RCC 7860 (cell line): Measurements from ENCODE around the gene RPL3.
"Not testable (repeated sequence)": the region's sequence is repeated elsewhere in the genome, so short reads cannot be mapped to it uniquely, and the experiment has no call there.

Experiments used
- DNase-seq: peaks from one replicate; pipeline ENCODE4 v3.0.0-alpha.2; 2015; ENCODE audit warnings: low spot score
- FAIRE-seq: peaks from 2 replicates; lab custom pipeline; 2012; peaks lifted over from hg19 to GRCh38; lab: Jason Lieb, UNC

Gene RPL3

DNA sequence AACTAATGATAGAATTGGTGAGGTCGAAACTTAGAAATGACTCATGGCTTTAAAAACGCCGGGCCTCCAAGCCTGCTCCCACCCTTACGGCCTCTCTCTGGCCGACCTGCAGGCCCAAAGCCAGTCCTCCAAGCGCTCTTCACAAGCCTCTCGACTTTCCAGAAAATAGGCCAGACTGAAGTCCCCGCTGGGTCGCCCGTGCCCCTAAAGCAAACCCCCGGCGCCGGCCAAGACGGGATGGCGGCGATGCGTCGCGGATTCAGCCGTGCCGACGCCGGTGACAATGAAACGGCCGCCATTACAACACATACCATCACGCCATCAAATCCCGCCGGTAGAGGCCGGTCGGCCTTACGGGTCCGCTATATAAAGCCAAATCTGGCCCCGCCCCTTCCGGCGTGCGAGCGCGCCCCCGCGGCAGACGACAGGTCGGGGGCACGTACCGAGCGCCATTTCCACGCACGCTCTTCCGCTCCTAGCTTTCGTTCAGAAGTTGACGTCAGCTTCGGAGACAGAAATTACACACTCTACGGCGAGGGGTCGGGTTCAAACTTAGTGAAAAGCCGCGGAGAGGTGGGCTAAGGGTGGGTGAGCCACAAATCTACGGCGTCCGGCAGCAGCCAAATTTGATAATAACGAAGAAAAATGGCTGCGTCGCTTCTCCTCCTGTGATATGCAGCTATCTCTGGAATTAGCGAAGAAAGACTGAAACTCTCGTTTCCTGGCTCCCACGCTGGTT lies at the start of gene RPL3:
Gene RPL3, minus strand, starts transcription at position 340 of the 739 bp plus-strand sequence. Its CDS starts 26 bp downstream, at position 314.
- FAIRE-seq (peak; percentile 86), DNase-seq (peak; percentile 96)

DNA sequence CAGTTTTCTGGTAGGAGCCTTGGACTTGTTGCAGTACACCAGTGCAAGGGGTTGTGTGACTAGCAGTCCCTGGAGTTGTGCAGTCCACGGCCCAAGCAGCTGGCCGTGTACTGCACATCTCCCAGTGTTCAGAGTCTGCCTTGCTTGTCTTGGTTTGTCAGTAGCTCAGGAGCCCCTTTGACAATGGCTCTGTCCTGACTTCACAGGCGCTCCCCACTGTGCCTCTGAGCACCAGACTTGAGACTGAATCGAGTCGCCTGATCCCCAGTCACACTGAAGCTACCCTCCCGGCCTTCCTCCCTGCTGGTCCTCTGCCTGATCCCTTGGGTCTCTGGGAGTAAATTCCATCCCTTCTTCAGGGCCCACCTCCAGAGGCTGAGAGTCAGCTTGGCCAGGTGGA lies 49.8 kb upstream of the RPL3 start:
- FAIRE-seq (no peak), DNase-seq (no peak)

DNA sequence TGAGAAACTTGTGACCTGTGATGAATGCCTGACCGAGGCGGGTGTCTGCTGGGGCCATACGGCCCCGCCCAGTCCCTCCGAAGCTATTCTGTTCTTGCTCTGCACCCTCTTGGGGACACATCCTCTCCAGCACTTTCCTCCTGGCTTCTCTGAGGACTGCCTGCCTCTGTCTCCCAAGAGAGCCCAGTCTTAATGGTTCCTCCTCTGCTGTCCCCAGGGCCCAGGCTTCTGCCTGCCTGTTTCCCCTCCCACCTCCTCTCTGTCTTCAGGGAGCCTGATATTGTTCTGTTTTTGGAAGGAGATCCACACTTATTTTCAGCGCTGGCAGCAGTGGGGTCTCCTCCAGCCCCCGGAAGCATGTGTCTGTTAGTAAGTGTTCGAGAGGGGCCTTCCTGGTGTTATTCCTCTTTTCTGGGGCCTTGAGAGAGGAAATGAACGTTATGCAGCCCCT lies 49.1 kb upstream of the RPL3 start:
- FAIRE-seq, result no peak

DNA sequence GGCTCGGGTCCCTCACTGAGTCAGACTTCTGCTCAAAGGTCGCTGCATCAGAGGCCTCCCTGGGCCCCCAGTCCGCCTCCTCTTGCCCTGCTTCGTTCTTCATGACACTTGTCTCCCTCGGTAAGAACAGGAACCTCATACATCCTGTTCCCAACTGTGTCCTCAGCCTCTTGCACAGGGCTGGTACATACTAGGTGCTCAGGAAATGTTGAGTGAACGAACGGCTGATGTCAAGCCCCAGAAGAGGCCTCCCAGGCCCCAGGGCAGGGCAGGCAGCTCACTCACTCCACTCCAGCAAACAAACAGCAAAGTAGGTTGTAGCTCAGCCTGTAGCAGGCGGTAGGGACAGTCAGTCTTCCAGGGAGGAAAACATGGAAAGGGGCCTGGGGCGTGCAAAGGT lies 47.6 kb upstream of the RPL3 start:
- DNase-seq (no peak), FAIRE-seq (no peak)

More for the DNA sequence above, 49.1 kb upstream of the RPL3 start:
- DNase-seq, result no peak

DNA sequence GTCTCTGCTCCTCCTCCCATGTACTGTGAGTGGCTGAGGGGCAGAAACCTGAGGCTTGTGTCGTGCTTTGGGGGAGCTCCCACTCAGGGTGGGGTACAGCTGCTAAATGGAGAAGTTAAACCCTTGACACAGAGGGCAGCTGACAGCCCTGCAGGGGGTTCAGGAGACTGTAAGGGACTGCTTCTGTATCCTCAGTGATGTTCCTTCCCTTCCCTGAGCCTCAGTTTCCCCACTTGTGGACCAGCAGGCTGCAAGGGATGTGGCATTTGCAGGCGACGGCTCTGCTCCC lies 46.0 kb upstream of the RPL3 start:
- FAIRE-seq (no peak), DNase-seq (no peak)

GRCh38 chr22:39364714-39365491 lies 45.5 kb upstream of the RPL3 start:
- DNase-seq, result peak; percentile 47
- FAIRE-seq, result no peak

- DNase-seq (no peak), FAIRE-seq (no peak)
Measured at GRCh38 chr22:39363751-39364515, 44.5 kb upstream of the RPL3 start.

DNA sequence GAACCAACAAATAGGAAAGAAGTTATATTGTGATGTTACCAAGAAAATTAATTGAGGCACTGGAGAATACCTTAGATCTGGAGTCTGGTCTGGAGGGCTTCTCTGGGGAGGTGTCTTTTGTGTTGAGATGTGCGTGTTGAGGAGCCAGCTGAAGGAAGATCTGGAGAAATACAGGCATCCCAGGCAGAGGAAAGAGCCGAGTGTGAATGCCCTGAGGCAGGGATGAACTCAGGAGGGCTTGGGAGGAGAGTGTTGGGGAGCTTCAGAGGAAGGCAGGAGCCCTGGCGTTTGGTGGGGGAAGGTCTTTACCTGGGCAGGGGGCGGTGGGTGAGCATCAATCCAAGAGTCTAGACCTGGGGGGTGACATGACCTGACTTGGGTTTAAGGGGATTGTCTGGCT lies 43.5 kb upstream of the RPL3 start:
- DNase-seq, result no peak
- no peak for FAIRE-seq

- no peak for DNase-seq
Measured at GRCh38 chr22:39362271-39362670, 42.8 kb upstream of the RPL3 start.

GRCh38 chr22:39361496-39361895 lies 42.1 kb upstream of the RPL3 start:
- FAIRE-seq, result no peak
- DNase-seq, result no peak

More at GRCh38 chr22:39362271-39362670, 42.8 kb upstream of the RPL3 start:
- FAIRE-seq, result no peak

DNA sequence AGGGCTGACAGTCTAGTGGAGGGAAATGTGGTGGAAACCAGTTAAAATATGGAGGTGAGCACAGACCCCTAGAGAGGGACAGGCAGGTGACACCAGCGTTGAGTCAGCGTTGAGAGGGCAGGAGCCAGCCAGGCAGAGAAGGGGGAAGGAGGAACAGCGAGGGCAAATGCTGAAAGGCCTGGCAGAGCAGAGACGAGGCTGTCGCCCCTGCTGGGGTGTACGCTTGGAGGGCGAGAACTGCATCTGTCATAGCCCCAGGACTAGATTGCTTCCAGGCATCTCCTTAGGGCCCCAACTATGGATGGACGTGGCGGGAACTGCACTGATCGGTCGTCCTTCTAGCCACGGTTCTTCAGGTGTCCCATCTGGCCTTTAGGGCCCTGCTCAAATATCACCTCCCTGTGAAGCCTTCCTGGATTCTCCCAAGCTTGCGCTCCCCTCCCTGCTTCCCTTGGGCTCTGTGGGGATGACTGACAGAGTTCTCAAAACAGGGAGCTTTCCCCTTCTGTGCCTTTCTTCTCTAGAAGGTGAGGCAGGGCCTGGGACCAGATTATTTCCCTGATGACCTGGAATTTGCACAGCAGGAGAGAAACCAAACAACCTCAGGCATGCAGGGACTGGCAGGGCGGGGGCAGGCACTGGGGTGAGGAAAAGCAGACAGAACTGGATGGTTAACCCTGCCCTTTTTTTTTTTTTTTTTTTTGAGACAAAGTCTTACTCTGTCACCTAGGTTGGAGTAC lies 41.4 kb upstream of the RPL3 start:
- DNase-seq, result peak; percentile 34
- peak; percentile 43 for FAIRE-seq

GRCh38 chr22:39360242-39360641 lies 40.8 kb upstream of the RPL3 start:
- DNase-seq (no peak), FAIRE-seq (no peak)

- no peak for DNase-seq
- no peak for FAIRE-seq
Measured at GRCh38 chr22:39359659-39360195, 40.3 kb upstream of the RPL3 start.

DNA sequence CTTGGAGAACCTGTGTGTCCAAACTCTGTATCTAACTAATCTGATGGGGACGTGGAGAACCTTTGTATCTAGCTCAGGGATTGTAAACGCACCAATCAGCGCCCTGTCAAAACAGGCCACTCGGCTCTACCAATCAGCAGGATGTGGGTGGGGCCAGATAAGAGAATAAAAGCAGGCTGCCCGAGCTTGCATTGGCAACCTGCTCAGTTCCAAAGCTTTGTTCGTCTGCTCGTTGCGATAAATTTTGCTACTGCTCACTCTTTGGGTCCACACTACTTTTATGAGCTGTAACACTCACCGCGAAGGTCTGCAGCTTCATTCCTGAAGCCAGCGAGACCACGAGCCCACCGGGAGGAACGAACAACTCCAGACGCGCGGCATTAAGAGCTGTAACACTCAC lies 38.8 kb upstream of the RPL3 start:
- not testable (repeated sequence) for FAIRE-seq, DNase-seq

DNA sequence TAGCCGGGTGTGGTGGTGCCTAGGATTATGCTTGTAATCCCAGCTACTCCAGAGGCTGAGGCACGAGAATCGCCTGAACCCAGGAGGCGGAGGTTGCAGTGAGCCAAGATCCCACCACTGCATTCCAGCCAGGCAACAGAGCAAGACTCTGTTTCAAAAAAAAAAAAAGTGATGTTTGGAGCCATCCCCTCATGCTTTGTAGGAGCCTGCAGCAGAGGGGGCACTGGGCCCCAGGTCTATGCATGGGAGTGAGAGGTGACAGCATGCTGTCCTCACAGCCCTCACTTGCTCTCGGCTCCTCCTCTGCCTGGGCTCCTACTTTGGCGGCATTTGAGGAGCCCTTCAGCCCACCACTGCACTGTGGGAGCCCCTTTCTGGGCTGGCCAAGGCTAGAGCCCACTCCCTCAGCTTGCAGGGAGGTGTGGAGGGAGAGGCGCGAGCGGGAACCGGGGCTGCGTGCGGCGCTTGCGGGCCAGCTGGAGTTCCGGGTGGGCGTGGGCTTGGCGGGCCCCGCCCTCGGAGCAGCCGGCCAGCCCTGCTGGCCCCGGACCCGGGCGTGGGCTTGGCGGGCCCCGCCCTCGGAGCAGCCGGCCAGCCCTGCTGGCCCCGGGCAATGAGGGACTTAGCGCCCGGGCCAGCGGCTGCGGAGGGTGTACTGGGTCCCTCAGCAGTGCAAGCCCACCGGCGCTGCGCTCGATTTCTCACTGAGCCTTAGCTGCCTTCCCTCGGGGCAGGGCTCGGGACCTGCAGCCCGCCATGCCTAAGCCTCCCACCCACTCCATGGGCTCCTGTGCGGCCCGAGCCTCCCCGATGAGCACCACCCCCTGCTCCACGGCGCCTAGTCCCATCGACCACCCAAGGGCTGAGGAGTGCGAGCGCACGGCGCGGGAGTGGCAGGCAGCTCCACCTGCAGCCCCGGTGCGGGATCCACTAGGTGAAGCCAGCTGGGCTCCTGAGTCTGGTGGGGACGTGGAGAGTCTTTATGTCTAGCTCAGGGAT lies 38.0 kb upstream of the RPL3 start:
- not testable (repeated sequence) for FAIRE-seq, DNase-seq

DNA sequence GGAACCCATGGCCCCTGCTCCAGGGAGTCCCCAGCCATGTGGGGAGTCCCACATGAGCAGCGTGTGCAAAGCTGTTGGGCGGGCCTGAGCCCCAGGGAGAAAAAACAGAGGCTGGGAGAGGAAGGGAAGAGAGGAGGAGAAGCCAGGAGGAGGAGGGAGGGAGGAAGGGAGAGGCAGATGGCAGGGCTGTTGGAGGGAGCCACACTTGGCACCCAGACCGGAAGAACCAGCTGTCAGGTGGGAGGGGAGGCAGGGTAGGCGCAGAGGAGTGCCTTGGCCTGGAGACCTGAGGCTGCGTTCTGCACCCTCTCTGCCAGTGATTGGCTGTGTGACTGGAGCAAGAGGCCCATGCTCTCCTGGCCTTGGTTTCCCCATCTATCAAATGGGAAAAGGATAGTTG lies 37.0 kb upstream of the RPL3 start:
- DNase-seq, result no peak
- FAIRE-seq, result no peak

GRCh38 chr22:39355805-39356204 lies 36.4 kb upstream of the RPL3 start:
- DNase-seq, FAIRE-seq: not testable (repeated sequence)

GRCh38 chr22:39355080-39355479 lies 35.7 kb upstream of the RPL3 start:
- FAIRE-seq (no peak), DNase-seq (no peak)

GRCh38 chr22:39353346-39353745 lies 33.9 kb upstream of the RPL3 start:
- FAIRE-seq, result no peak
- no peak for DNase-seq
